GM12875 (cell line): ENCODE measurements around the gene SPIRE2.
A peak's percentile ranks its signal among the peaks of the same experiment; 100 is the strongest.

Source experiments
- H3K4me3 ChIP-seq: one replicate; pipeline ENCODE4 v1.5.1; 2011; ENCODE audit warnings: low read depth, low read length, control low read depth
- TF ChIP-seq, protein P1 (sequence below): IDR thresholded peaks from 2 replicates; pipeline ENCODE4 v1.5.1; 2011; ENCODE audit warnings: low read depth, mild to moderate bottlenecking, control low read depth, inconsistent platforms, low read length, moderate library complexity, borderline replicate concordance; ENCODE audit not compliant: insufficient read depth

SPIRE2 gene

DNA sequence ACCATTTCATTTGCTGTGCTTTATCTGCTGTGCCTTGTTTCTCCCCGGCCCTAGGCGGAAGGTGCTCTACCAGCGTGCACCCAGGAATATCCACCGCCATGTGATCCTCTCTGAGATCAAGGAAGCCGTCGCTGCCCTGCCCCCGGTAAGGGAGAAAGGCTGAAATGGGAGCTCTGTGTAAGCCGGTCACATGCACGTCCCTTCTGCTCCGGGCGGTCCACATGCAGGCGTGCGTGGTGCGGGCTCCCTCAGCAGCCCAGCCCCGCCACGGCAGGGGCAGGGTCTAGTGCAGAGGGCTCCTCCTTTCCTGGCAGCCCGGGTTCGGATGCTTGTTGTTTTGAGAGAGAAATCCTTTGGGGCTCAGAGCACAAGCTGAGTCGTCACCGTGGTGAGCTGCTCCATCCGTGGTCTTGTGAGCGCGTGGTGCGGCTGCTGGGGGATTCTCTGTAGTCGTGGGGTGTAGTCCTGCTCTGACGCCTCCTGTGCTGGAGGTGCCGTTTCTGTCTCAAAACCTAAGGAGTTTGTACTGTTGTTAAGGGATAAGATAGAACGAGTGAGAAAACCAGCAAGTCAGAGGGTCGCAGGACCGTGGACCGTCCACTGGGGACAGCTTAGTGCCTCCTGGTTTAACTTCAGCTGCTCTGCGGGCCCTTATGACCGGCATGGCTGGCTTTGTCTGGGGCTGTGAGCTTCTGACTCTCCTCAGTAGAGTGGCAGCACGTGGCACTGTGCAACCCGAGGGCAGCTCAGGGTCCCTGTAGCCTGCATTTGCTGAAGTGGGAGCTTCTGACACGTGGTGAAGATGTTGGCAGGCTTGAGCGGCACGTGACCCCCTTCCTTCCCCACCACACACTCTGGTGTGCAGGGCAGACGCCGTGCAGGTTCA is 78.1 kb downstream of the SPIRE2 start:
- H3K4me3 ChIP-seq, result no peak overlapping the region
- TF ChIP-seq, protein P1, sequence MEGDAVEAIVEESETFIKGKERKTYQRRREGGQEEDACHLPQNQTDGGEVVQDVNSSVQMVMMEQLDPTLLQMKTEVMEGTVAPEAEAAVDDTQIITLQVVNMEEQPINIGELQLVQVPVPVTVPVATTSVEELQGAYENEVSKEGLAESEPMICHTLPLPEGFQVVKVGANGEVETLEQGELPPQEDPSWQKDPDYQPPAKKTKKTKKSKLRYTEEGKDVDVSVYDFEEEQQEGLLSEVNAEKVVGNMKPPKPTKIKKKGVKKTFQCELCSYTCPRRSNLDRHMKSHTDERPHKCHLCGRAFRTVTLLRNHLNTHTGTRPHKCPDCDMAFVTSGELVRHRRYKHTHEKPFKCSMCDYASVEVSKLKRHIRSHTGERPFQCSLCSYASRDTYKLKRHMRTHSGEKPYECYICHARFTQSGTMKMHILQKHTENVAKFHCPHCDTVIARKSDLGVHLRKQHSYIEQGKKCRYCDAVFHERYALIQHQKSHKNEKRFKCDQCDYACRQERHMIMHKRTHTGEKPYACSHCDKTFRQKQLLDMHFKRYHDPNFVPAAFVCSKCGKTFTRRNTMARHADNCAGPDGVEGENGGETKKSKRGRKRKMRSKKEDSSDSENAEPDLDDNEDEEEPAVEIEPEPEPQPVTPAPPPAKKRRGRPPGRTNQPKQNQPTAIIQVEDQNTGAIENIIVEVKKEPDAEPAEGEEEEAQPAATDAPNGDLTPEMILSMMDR, result no peak

DNA sequence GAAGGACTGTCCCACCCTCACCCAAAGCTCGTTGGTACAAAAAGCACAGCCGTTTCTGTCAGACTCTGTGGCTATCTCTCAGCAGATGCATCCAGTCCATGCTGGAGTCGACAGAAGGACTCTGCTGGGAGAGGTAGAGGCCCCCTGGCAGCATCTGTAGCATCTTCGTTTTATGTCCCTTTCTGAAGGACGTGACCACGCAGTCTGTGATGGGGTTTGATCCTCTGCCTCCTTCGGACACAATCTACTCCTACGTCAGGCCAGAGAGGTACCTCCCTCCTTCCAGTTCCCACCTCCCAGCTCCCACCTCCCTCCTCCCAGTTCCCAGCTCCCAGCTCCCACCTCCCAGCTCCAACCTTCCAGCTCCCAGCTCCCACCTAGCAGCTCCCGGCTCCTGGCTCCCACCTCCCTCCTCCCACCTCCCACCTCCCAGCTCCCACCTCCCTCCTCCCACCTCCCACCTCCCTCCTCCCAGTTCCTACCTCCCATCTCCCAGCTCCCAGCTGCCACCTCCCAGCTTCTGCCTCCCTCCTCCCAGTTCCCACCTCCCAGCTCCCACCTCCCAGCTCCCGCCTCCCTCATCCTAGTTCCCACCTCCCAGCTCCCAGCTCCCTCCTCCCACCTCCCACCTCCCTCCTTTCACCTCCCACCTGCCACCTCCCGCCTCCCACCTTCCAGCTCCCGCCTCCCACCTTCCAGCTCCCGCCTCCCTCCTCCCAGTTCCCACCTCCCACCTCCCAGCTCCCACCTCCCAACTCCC is 79.0 kb downstream of the SPIRE2 start:
- TF ChIP-seq, protein P1, result no peak
- no peak overlapping the region for H3K4me3 ChIP-seq

DNA sequence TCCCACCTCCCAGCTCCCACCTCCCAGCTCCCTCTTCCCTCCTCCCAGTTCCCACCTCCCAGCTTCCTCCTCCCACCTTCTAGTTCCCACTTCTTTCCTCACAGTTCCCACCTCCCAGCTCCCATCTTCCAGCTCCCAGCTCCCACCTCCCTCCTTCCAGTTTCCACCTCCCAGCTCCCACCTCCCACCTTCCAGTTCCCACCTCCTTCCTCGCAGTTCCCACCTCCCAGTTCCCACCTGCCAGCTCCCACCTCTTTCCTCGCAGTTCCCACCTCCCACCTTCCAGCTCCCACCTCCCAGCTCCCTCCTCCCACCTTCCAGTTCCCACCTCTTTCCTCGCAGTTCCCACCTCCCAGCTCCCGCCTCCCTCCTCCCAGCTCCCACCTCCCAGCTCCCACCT is 80.0 kb downstream of the SPIRE2 start:
- TF ChIP-seq, protein P1, result no peak
- no peak overlapping the region for H3K4me3 ChIP-seq

DNA sequence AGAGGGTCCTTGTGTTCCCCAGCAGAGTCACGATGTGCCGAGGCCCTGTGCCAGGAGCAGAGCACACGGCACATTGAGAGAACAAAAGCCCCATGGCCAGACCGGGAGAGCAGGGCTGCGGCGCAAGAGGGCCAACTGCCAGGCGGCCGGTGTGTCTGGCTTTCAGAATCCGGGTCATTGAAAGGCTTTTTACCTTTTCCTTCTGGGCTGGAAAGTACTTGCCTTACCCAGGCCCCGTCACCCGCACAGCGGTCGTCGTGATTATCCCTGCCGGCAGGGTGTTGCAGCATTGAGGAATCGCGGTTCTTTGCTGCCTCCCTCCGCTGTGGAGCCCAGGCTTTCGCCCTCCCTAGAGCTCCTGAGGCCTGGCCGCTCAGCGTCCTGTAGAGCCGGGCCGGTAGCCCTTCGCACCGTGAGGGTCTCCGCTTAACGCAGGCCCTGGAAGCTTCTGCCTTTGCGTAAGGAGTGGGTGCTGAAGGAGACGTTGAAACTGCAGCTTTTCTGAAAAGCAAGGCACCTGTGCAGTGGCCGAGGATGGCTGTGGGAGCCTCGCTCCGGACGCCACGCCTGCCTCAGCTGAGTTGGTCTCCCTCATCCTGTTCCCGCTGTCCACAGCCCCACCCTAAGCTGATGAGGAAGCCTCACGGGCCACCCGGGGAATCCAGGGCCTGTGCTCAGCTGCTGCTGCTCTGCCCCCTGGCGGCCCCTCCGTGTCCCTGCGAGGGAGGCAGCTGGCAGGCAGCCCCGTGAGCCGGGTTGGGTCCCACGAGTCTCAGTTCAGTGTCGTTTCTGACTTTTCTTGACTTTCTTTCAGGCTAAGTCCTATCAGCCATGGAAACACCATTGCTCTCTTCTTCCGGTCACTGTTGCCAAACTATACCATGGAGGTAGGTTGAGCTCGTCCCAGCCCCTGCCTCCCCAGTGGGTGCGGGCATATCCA is 81.8 kb downstream of the SPIRE2 start:
- TF ChIP-seq, protein P1, result peak; percentile 95
- no peak overlapping the region for H3K4me3 ChIP-seq

DNA sequence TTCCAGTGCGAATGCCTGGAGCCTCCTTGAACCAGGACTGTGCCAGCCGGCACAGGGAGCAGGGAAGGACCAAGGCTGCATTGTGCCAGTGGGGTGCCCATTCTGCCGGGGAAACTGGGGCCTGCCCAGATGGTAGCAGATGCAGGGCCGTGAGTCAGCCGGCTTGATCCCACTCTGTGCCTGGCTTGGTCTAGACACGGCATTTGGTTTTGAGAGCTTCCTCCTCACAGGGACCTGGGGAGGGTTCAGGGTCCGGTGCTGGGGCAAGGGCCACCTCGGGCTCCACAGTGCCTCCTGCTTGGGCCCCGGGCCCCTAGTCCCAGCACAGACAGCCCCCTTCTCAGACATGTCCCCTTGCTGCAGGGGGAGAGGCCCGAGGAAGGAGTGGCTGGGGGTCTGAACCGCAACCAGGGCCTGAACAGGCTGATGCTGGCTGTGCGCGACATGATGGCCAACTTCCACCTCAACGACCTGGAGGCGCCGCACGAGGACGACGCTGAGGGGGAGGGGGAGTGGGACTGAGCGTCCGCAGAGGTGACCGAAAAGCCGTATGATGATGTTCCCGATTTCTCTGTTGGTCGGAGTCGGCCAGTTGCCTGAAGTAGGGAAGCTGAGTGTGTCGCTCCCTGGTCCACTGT is 82.6 kb downstream of the SPIRE2 start:
- TF ChIP-seq, protein P1, result no peak

DNA sequence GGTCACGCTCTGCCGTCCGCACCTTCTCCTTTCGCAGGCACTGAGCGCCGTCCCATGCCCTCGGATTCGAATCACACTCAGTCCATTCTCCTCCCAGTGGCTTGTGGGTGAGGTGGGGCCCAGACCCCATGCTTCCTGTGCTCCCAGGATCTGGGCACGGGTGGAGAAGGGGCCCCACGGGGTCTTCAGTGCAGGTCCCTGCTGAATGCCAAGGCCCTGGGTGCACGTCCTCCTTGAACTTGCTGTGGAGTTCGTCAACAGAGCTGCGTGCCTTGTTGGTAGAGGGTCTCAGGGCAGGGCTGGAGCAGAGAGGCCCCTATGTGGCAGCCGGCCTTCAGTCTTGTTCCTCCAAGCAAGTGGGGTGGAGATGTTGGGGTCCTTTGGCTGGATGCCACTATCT is 83.1 kb downstream of the SPIRE2 start:
- no peak overlapping the region for H3K4me3 ChIP-seq
- TF ChIP-seq, protein P1, result no peak

More for the DNA sequence above, 82.6 kb downstream of the SPIRE2 start:
- H3K4me3 ChIP-seq, result no peak overlapping the region
